ENCODE data around the gene ZDHHC9. TPM values are rescaled to one million over a fixed set of nuclear protein-coding genes. Genes with fewer than 3 reads are reported as not detected.

The ZDHHC9 gene
- total RNA-seq, 2 donors from 2014 or later, result 14.4 to 22.1 TPM

DNA sequence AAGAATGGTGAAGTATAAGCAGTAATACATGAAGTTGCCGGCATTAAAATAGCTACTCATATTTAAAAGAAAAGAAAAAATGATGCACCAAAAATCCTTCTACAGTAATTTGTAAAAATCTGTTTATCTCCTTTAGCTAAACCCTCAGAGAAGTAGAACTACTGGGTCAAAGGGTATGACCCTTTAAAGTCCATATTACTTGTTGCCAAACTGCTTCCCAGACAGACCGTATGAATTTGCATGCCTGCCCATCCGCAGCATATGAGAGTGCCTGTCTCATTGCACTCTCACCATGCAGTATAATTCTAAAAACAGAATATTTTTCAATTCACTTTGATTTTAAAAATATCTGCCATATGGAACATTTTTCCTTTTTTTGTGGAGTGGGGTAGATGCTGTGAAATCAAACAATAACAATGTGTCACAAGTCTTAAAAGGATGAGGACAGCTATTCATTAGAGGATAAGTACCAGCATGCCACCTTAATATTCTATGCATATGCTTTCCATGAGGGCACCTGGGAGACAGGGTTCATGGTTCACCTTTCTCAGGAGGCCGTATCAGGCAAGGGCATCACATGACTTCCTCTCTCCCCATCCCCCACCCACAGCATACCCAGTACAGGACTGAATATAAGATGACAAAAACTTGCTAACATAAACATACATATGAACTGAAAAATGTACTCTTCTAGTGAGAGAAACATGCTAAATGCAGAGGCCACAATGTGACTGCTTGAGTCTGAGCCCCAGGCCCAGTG is 17.8 kb downstream of the ZDHHC9 start:
- intact Hi-C loops (cut with DNase I), result no loop called here
- DNase-seq (no peak), ATAC-seq (no peak)

DNA sequence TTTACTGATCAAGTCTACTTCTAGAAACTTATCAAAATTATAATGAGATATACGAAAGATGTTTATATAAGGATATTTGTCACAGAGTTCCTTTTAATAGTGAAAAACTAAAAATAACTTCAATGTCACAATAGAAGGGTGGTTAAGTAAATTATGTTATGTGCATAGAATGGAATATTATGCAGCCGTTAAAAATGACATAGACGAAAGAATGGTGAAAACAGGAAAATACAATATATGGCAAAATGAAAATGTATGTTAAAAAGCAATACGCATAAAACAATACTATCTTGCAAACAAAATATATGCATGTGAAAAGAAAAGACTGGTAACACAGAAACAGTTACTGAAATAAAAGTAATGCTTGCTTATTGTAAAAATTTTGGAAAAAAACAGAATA is 19.1 kb downstream of the ZDHHC9 start:
- DNase-seq (no peak), ATAC-seq (no peak)
- intact Hi-C loops (cut with DNase I), result no loop called here

DNA sequence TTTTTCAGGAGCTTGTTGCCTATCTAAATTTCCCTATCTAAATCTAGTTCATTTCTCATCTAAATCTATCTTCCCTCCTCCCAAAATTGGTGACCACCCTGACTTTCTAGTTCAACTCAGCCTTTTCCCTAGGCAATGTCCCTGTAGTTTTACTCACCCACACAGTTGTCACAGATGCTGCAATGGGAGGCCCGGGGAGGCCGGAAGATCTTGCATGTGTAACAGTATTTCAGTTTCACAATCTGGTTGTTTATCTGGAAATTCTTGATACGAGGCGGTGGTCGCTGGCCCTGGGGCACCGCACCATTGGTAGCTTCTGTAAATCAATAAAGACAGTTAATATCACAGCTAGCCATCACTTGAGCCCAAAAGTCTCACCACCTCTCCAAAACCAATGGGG is 20.2 kb downstream of the ZDHHC9 start:
- intact Hi-C loops (cut with DNase I), result no loop called here
- no peak for ATAC-seq
- no peak for DNase-seq

DNA sequence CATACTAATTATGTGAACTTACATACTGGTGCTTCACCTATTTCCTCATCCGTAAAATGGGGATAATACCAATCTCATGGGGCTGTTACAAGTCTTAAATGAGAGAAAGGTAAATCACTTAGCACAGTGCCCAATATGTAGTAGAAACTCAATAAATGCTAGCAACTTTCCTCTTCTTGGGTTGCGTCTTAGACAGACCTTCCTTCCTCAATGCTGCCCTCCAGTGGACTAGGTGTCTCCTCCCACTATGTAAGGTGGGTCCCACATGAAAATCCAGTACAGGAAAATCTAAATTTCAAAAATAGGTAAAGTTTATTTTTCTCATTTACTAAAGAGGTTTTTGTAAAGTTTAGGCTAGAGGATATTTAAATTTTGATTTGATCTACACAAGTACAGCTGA is 20.6 kb downstream of the ZDHHC9 start:
- ATAC-seq (no peak), DNase-seq (no peak)
- intact Hi-C loops (cut with DNase I), result no loop called here

DNA sequence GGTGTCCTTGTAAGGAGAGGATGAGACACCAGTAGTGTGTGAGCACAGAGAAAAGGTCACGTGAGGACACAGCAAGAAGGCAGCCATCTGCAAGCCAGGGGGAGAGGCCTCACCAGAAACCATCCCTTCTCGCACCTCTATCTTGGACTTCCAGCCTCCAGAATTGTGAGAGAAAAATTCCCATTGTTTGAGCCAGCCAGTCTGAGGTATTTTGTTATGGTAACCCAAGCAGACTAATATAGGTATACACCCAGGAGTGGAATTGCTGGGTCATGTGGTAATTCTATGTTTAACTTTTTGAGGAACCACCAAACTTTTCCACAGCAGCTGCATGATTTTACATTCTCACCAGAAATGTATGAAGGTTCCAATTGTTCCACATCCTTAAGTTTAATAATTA is 25.6 kb downstream of the ZDHHC9 start:
- intact Hi-C loops (cut with DNase I), result no loop called here
- DNase-seq (no peak), ATAC-seq (no peak)

DNA sequence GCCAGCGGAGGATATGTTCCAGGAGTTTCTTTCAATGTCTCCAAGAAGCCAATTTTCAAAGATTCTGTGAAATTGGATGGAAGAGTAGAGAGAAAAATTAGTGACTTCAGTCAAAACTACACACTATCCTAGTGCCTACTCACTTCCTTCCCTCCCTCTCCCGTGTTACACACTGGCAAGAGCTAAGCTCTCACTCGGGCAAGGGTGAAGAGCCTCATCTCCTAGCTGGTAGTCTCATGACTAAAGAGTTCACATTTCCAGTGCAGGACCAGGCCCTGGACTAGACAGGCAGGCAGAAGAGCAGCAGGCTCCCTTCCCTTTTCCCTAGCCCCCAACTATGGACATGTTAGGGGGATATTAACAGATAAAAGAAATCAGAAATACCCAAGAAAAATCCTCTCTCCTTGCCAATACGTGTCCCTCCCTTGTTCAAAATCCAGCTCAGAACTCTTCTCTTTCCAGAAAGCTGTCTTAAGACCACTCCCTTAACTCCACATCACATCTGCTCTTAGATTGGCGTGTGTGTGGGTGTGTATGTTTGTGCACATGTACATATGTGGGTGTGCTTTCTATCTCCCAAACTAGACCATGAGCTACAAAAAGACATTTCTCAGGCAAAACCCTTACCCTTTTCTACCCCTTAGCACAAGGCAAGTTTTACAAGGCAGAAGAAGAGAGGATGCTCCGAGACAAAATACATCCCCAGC is 29.9 kb downstream of the ZDHHC9 start:
- ATAC-seq (no peak), DNase-seq (no peak)
- intact Hi-C loops (cut with DNase I), result no loop called here

DNA sequence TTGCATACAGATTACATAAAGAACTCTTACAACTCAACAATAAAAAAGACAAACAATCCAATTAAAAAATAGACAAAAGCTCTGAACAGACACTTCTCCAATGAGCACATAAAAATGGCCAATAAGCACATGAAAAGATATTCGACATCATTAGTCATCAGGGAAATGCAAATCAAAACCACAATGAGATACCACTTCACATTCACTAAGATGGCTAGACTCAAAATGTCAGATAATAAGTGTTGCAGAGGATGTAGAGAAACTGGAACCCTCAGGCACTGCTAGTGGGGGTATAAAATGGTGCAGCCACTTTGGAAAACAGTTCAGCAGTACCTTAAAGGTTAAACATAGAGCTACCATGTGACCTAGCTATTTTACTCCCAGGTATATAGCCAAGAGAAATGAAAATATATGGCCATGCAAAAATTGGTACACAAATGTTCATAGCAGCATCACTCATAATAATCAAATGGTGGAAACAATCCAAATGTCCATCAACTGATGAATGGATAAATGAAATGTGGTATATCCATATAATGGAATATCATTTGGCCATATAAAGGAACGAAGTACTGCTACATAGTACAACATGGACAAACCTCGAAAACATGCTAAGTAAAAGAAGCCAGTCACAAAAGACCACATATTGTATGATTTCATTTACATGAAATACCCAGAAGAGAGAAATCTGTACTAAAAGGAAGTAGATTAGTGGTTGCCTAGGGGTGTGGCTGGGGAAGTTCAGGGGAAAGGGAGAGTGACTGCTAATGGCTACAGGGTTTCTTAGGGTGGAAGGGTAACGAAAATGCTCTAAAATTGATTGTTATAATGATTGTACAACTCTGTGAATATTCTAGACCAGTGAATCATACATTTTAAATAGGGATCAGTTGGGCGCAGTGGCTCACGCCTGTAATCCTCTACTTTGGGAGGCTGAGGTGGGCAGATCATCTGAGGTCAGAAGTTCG is 34.6 kb downstream of the ZDHHC9 start:
- no peak for DNase-seq
- ATAC-seq, result no peak
- intact Hi-C loops (cut with DNase I), result no loop called here

DNA sequence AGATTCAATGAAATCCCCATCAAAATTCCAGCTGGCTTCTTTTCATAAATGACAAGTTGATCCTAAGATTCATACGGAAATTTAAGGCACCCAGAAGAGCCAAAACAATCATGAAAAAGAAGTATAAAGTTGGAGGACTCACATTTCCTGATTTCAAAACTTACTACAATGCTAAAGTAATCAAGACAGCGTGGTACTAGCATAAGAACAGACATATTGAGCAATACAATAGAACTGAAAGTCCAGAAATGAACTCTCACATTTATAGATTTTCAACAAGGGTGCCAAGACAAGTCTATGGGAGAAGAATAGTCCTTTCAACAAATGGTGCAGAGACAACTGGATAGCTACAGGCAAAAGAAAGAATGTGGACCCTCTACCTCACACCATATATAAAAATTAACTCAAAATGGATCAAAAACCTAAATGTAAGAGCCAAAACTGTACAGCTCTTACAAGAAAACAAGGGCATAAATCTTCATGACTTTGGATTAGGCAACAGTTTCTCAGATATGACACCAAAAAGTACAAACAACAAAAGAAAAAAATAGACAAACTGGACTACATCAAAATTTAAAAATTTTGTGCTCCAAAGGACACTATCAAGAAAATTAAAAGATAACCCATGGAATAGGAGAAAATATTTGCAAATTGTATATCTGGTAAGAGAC is 35.4 kb downstream of the ZDHHC9 start:
- intact Hi-C loops (cut with DNase I), result no loop called here
- ATAC-seq, result no peak
- DNase-seq, result no peak

DNA sequence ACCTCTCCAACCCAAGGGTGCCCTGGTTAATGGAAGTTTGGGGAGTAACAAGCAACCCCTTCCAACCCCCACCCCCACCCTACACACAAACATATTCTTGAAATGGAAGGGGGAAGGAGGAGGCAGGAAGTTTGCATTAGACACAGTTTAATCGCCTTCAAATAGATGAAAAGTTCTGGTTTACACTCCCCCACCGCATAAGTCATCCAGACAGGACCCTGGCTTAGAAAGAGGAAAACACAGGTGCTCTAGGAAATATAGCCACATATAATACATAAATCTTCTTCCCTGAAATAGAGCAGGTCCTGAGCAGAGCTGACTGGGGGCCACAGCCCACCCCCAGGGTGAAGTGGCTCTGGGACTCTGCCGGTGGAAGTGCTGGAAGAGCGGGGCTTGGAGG is 38.9 kb downstream of the ZDHHC9 start:
- DNase-seq (no peak), ATAC-seq (no peak)
- intact Hi-C loops (cut with DNase I), result no loop called here

DNA sequence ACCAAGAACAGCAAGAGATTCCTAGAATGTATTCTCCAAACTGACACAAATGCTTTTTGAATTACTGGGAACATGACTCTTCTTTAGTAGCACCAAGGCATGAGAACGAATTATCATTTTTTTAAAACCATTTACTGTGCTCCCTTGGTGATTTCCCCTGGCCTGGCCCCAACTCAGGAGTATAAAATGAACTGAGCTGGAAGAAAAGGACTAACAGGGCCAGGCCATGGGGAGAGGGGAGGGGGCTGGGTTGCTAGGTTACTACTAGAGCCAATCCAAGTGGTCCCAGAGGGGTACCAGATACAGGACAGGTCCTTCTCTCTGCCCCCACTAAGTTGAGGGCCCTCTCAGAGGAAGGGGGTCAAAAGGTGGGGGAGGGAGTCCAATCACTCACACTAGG is 40.8 kb downstream of the ZDHHC9 start:
- ATAC-seq (no peak), DNase-seq (no peak)
- intact Hi-C loops (cut with DNase I), result no loop called here

DNA sequence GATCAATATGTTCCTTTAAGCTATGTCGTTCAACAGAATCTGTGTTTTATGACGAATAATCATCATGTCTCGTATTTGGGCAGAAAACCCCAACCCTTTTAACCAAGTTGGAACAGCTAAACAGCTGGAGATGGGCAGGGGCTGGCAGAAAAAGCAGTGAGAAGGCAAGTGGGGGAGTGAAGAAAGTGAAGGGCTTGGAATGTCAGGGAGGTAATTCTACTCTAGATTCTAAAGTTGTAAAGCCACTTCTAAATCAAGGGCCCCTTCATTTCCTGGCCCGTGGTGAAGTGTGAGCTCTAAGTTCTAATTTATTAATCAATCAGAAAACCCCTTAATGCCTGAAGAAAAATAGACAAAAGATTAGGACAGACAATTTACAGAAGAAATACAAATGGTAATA is 43.5 kb downstream of the ZDHHC9 start:
- ATAC-seq, result no peak

DNA sequence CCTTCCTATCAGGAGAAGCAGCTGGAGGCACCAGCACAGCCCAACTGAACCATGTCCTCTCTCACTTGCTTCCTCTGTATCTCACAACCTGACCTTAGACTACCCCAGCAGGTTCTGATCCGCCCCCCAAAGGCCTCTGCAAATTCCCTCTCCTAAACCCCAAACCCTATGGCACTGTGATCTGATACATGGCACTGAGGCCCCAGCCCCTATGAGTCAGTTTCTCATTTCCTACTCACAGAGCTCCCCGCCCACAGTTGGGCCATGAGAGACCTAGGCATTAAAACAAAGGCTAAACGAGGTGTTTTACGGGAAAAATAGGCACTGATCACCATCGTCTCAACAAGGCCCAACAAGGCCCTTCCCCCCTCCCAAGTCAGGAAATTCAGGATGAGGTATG is 44.8 kb downstream of the ZDHHC9 start:
- DNase-seq (no peak), ATAC-seq (no peak)
- intact Hi-C loops (cut with DNase I), result no loop called here

More for the DNA sequence above, 43.5 kb downstream of the ZDHHC9 start:
- no peak for DNase-seq
- intact Hi-C loops (cut with DNase I), result no loop called here

DNA sequence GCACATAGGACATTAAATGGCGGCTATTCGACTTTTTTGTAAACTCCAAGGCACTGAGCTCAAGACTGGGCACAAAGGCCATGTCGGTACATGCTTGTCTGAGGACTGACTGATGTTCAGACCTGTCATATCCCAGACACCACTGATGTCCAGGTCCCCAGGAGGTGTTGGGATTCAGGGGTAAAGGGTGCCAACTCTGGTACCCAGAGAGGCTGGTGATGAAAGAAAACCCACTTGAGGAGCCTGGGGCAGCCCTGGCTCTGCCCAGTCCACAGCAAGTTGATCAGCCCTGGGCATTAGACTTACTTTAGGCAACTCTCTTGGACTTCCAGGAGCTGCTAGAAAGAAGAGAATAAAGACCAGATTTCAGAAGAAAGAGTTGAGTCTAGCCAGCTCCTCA is 45.2 kb downstream of the ZDHHC9 start:
- DNase-seq (no peak), ATAC-seq (no peak)
- intact Hi-C loops (cut with DNase I), result no loop called here

DNA sequence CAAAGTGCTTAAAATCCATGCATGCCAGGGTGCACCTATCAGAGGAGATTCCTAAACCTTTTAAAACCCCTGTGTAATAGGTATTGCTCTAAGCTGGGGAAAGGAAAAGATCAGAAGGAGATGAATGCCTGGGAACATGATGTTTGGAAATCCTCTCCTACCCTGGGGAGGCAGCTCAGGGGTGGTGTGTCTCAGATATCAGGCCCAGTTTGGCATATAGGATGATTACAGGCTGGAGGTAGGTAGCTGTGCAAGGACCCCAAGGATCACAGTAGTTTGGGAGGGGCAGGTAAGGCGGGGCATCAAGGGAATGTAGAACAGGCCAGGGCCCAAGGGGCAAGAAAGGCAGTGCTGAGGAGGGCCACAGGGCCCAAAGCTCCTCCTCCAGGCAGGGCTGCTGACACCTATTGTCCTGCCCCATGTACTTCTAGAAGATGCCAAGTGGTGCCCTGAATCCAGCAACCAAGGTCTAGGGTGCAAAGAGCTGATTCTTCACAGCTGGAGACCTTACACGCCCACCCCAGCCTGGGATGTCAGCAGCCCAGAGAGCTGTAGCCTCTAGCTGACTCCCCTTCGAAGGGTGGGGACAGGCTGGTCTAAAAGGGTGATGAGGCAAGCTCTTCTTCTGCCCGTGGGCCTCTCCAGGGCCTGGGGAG is 46.3 kb downstream of the ZDHHC9 start:
- ATAC-seq, result no peak
- intact Hi-C loops (cut with DNase I), result no loop called here
- DNase-seq, result no peak

DNA sequence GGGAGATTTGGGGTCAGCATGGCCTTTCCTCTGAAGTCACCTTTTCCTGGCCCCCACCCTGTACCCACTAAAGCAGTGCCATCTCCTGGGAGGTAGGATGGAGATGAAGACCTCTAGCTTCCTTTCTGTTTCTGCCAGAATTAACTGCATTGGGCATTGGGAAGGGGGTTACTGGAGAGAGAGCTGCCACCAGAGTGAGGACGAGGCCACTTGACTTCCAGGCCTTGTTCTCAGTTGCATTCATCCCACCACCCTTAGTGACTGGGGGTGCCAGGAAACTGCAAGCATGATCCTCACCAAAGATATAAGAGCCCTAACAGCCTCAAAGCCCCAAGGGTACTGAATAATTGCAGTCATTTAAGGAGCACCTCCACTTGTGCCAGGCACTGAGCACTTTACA is 48.1 kb downstream of the ZDHHC9 start:
- intact Hi-C loops (cut with DNase I), result no loop called here
- no peak for DNase-seq
- no peak for ATAC-seq

DNA sequence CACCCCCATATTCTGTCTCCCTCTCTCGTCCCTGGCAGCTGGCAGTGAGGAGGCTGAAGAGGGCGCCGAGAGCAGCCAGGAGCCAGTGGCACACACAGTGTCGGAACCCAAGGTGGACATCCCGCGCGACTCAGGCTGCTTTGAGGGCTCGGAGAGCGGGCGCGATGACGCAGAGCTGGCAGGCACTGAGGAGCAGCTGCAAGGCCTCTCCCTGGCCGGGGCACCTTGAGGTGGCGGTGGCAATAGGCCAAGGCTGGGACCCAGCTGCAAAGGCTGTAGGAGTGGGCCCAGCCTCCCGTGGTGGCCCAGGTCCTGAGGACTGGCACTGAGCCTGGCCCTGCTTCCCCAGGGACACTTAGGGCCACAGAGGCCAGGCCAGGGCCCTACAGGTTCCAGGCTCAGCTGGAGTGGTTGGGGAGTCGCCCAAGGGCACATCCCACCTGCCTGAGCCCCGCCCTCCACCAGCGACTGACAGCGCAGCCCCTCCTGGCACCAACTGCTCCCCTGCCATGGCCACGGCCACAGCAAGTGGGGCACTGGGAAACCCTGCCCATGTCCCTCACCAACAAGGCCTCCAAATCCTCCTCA is 50.0 kb downstream of the ZDHHC9 start:
- no peak for DNase-seq
- no peak for ATAC-seq
- intact Hi-C loops (cut with DNase I), result no loop called here

DNA sequence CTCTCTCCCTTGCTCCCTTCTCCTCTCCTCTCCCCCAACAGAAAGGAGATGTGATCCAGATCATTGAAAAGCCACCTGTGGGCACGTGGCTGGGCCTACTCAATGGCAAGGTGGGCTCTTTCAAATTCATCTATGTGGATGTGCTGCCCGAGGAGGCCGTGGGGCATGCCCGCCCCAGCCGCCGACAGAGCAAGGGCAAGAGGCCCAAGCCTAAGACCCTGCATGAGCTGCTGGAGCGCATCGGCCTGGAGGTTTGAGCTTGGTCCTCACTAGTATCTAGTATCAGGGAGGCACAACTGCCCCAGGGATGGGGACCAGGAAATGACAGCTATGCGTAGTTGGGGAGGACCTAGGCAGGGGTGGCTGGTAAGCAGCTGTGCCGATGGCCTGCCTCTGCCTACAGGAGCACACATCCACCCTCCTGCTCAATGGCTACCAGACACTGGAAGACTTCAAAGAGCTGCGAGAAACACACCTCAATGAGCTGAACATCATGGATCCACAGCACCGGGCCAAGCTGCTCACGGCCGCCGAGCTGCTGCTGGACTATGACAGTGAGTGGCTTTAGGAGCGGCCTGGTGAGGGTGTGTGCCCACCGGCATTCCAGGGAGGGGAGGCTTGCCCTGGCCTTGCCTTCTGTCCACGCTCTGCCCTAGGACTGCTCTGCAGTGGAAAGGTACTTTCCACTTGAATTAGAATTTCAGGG is 50.9 kb downstream of the ZDHHC9 start:
- DNase-seq (no peak), ATAC-seq (no peak)
- intact Hi-C loops (cut with DNase I), result no loop called here

DNA sequence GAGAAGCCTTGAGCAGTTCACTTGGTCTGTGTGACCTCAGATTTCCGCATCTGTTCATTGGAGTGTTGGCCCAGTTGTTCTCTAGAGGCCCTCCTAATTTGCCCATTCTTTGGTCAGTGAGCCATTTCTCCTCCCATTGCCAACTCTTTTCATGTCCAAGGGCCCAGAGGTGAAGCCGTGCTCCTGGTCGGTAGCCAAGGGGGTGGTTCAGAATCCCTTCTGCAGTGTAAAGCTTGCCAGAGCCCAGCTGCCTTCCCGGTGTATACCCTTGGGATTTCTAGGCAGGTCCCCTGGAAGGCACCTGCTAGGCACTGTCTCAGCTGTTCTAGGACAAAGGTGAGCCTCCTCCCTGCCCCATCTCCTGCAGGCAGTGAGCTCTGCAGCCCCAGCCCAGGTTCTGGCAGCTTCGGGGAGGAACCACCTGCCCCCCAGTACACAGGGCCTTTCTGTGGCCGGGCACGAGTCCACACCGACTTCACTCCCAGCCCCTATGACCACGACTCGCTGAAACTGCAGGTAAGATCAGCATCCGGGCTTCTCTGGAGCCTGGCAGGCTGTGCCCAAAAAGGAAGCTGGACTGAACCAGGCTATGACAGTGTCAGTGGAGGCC is 51.6 kb downstream of the ZDHHC9 start:
- DNase-seq, result no peak

More for the DNA sequence above, 51.6 kb downstream of the ZDHHC9 start:
- intact Hi-C loops (cut with DNase I), result no loop called here
- ATAC-seq, result no peak
